Right renal cortex interstitium (tissue), 3 donors: ENCODE data around the gene ZBTB16. TPM values are rescaled to one million over a fixed set of nuclear protein-coding genes. Genes with fewer than 3 reads are reported as not detected.

Source experiments
- DNase-seq, 3 donors: peaks; one replicate each; pipeline ENCODE4 v3.0.0-alpha.2; 2013; ENCODE audit warnings: low read depth in 3 of 3, low spot score in 2 of 3
- polyA plus RNA-seq, 3 donors: library from polyadenylated mRNA; unstranded; fragments of 120-200 nt; gene quantifications; one replicate each; pipeline ENCODE4 v1.2.1, GENCODE V29; 2013; ENCODE audit not compliant: insufficient read length in 3 of 3

ZBTB16 gene
- polyA plus RNA-seq, 3 donors, result 1.1 to 1.8 (median 1.4) TPM

GRCh38 chr11:114290503-114291235, 231.2 kb downstream of the ZBTB16 start:
- no peak for DNase-seq

GRCh38 chr11:114291381-114291780, 231.9 kb downstream of the ZBTB16 start:
- DNase-seq, result no peak

- no peak for DNase-seq
These were observed 232.6 kb downstream of the ZBTB16 start for GRCh38 chr11:114291842-114292680.

- no peak for DNase-seq
These were observed 233.7 kb downstream of the ZBTB16 start for GRCh38 chr11:114293201-114293711.

- DNase-seq, result no peak
These were observed 236.4 kb downstream of the ZBTB16 start, which contains the start of gene NNMT for GRCh38 chr11:114295676-114296604. NNMT (plus strand) TSS chr11:114296399; CDS start chr11:114296557, 158 bp downstream.

GRCh38 chr11:114296605-114297372, 237.3 kb downstream of the ZBTB16 start:
- no peak for DNase-seq

GRCh38 chr11:114297806-114298709, 238.5 kb downstream of the ZBTB16 start:
- no peak for DNase-seq

- DNase-seq, result no peak
These were observed 239.2 kb downstream of the ZBTB16 start for GRCh38 chr11:114298710-114299109.

Other genes with a start within 250 kb of the ZBTB16 start
- gene USP28, start 184.1 kb upstream of the ZBTB16 start, polyA plus RNA-seq, result 10 to 100 TPM; 38.2 to 48.2 (median 44.7) TPM
- under 1 TPM in 2 of 3 donors, not detected in 1; 0.08 to 0.12 TPM for gene HTR3B, start 154.9 kb upstream of the ZBTB16 start, polyA plus RNA-seq
- under 1 TPM in 1 of 3 donors, not detected in 2; 0.13 TPM for gene HTR3A, start 84.6 kb upstream of the ZBTB16 start, polyA plus RNA-seq
- under 1 TPM; 0.18 to 0.80 (median 0.32) TPM for gene NNMT, start 236.7 kb downstream of the ZBTB16 start, polyA plus RNA-seq